Activated CD8-positive, alpha-beta T cell treated with anti-CD3 and anti-CD28 coated beads for 36 hours (primary cell): ENCODE measurements around the gene PSKH1. TPM values are rescaled to one million over a fixed set of nuclear protein-coding genes. Genes with fewer than 3 reads are reported as not detected.

Experiments used
- ATAC-seq: fragments of 200-7000 bp; cut with Tn5 transposase; one replicate; pipeline ENCODE4 v1.10.0; 2021; ENCODE audit warnings: mild to moderate bottlenecking, moderate library complexity
- CTCF ChIA-PET: fragments of 350-600 bp; sonication (Branson Sonifier 250); formaldehyde crosslinking; loops from one replicate; lab custom pipeline; 2021; ENCODE audit warnings: antibody characterized with exemption; lab: Charles Lee
- POLR2A ChIA-PET: fragments of 350-600 bp; sonication (Branson Sonifier 250); formaldehyde crosslinking; loops from one replicate; lab custom pipeline; 2021; ENCODE audit warnings: antibody characterized with exemption; lab: Charles Lee
- DNase-seq: peaks from one replicate; pipeline ENCODE4 v3.0.0-alpha.2; 2020
- H3K27ac Mint-ChIP-seq: one replicate; pipeline ENCODE4 v1.8.0; 2021; ENCODE audit warnings: mild to moderate bottlenecking, mixed read lengths
- H3K27me3 Mint-ChIP-seq: one replicate; pipeline ENCODE4 v1.8.0; 2021; ENCODE audit warnings: mixed read lengths
- H3K36me3 Mint-ChIP-seq: one replicate; pipeline ENCODE4 v1.8.0; 2021; ENCODE audit warnings: low read depth, mixed read lengths
- H3K4me1 Mint-ChIP-seq: one replicate; pipeline ENCODE4 v1.8.0; 2021; ENCODE audit warnings: low read depth, mixed read lengths
- H3K4me3 Mint-ChIP-seq: one replicate; pipeline ENCODE4 v1.8.0; 2021; ENCODE audit warnings: mild to moderate bottlenecking, moderate library complexity, mixed read lengths
- H3K9me3 Mint-ChIP-seq: one replicate; pipeline ENCODE4 v1.8.0; 2021; ENCODE audit warnings: mixed read lengths
- CTCF ChIP-seq: fragments of 200-600 bp; IDR thresholded peaks from one replicate; pipeline ENCODE4 v1.8.0; 2022; ENCODE audit warnings: antibody characterized with exemption, mild to moderate bottlenecking
- intact Hi-C: fragments of 100-400 bp; cut with micrococcal nuclease; formaldehyde crosslinking; loops from one replicate; pipeline ENCODE4 v1.10.0; 2022
- total RNA-seq, 2 experiments: library from RNA; stranded (reverse); gene quantifications; one replicate each; pipeline ENCODE4 v1.2.3, GENCODE V29; 2021

The PSKH1 gene
- total RNA-seq, 2 experiments from 2014 or later = 8.4 to 8.5 TPM

- ChIA-PET POLR2A (interaction anchor here (0.7 to 3.8 kb wide), 23 partner anchors 9 to 373 kb away, joined by 3 to 26 read pairs (median 5); partner anchors contain the start of genes CENPT, CTCF, DDX28 and DUS2), CTCF (interaction anchor here (1.3 to 5.2 kb wide), 6 partner anchors 8 to 131 kb away, joined by 3 to 32 read pairs (median 11); partner anchors contain the start of genes NRN1L and PSKH1)
- no peak for ATAC-seq
- H3K27me3 Mint-ChIP-seq = no peaks in the 10 kb centered on the region
- peaks cover 48% of the 10 kb centered on the region for H3K36me3 Mint-ChIP-seq
- no peaks in the 10 kb centered on the region for H3K9me3 Mint-ChIP-seq
- H3K4me1 Mint-ChIP-seq = peaks cover 32% of the 10 kb centered on the region
- intact Hi-C loops = loop anchor here (10.0 kb wide), 1 partner anchor 270 kb away; the partner anchor contains the start of genes ACD, C16orf86, ENKD1 and PARD6A
- peak overlapping the region; percentile 97 for H3K4me3 Mint-ChIP-seq
- TF ChIP-seq CTCF = no peak
- DNase-seq = no peak
- H3K27ac Mint-ChIP-seq = peak overlapping the region; percentile 100
Measured at GRCh38 chr16:67934306-67935100, 41.4 kb downstream of the PSKH1 start.

GRCh38 chr16:67935101-67935401 is 42.0 kb downstream of the PSKH1 start:
- TF ChIP-seq CTCF = no peak
- peaks cover 54% of the 10 kb centered on the region for H3K36me3 Mint-ChIP-seq
- DNase-seq (no peak), ATAC-seq (no peak)
- H3K4me3 Mint-ChIP-seq = peak overlapping the region; percentile 97
- POLR2A ChIA-PET = interaction anchor here (1.0 to 3.8 kb wide), 26 partner anchors 10 to 373 kb away, joined by 3 to 26 read pairs (median 6); partner anchors contain the start of genes CENPT, CTCF, DDX28 and DPEP2
- peaks cover 37% of the 10 kb centered on the region for H3K4me1 Mint-ChIP-seq
- CTCF ChIA-PET = interaction anchor here (0.9 to 5.1 kb wide), 9 partner anchors 9 to 414 kb away, joined by 3 to 24 read pairs (median 4); partner anchors contain the start of gene PSKH1
- intact Hi-C loops = loop anchor here (10.0 kb wide), 1 partner anchor 270 kb away; the partner anchor contains the start of genes ACD, C16orf86, ENKD1 and PARD6A
- no peaks in the 10 kb centered on the region for H3K9me3 Mint-ChIP-seq
- H3K27me3 Mint-ChIP-seq = no peaks in the 10 kb centered on the region
- peak overlapping the region; percentile 100 for H3K27ac Mint-ChIP-seq

- Mint-ChIP-seq H3K36me3 (peaks cover 58% of the 10 kb centered on the region), H3K4me1 (peaks cover 42% of the 10 kb centered on the region), H3K27ac (peak overlapping the region; percentile 100), H3K27me3 (no peaks in the 10 kb centered on the region), H3K9me3 (no peaks in the 10 kb centered on the region), H3K4me3 (peak overlapping the region; percentile 97)
- ChIA-PET CTCF (interaction anchor here (0.7 to 5.1 kb wide), 13 partner anchors 9 to 415 kb away, joined by 3 to 24 read pairs (median 4); partner anchors contain the start of genes DDX28, DUS2 and PSKH1), POLR2A (interaction anchor here (0.7 to 3.8 kb wide), 36 partner anchors 9 to 374 kb away, joined by 3 to 26 read pairs (median 5); partner anchors contain the start of genes CENPT, CTCF, DDX28 and DPEP2)
- TF ChIP-seq CTCF = no peak
- DNase-seq = peak; percentile 99
- ATAC-seq = peak; percentile 92
- intact Hi-C loops = loop anchor here (10.0 kb wide), 1 partner anchor 271 kb away; the partner anchor contains the start of genes ACD, C16orf86, ENKD1 and PARD6A
Measured at GRCh38 chr16:67935402-67936123, 42.5 kb downstream of the PSKH1 start.

- peaks cover 58% of the 10 kb centered on the region for H3K36me3 Mint-ChIP-seq
- H3K27ac Mint-ChIP-seq = peak within 1 kb of the TSS; percentile 100
- DNase-seq (peak; percentile 78), ATAC-seq (peak; percentile 11)
- H3K27me3 Mint-ChIP-seq = no peaks in the 10 kb centered on the region
- H3K4me3 Mint-ChIP-seq = peak within 1 kb of the TSS; percentile 97
- peaks cover 45% of the 10 kb centered on the region for H3K4me1 Mint-ChIP-seq
- no peak for TF ChIP-seq CTCF
- no peaks in the 10 kb centered on the region for H3K9me3 Mint-ChIP-seq
- intact Hi-C loops = loop anchor here (10.0 kb wide), 1 partner anchor 272 kb away; the partner anchor contains the start of genes ACD, C16orf86, ENKD1 and PARD6A
- CTCF ChIA-PET = interaction anchor here (0.7 to 5.1 kb wide), 13 partner anchors 10 to 416 kb away, joined by 3 to 24 read pairs (median 4); partner anchors contain the start of genes DDX28, DUS2 and PSKH1
- POLR2A ChIA-PET = interaction anchor here (0.7 to 3.8 kb wide), 37 partner anchors 9 to 374 kb away, joined by 3 to 26 read pairs (median 5); partner anchors contain the start of genes CTCF, DDX28, DPEP2 and DUS2
Measured at GRCh38 chr16:67936124-67936879, 43.2 kb downstream of the PSKH1 start, which contains the start of gene PSMB10. Gene PSMB10 (minus strand): TSS chr16:67936850. CDS start chr16:67936749, 101 bp downstream.
